HUES48 (cell line): ENCODE measurements around the gene NTSR2.

Source experiments
- H3K27ac ChIP-seq: one replicate; pipeline ENCODE4 v1.7.0; 2013; ENCODE audit warnings: low read depth, low read length, inconsistent platforms
- H3K27me3 ChIP-seq: 2 replicates; pipeline ENCODE4 v1.6.1; 2013; ENCODE audit warnings: mild to moderate bottlenecking, low read length; ENCODE audit not compliant: control insufficient read depth, insufficient read depth
- H3K36me3 ChIP-seq: 2 replicates; pipeline ENCODE4 v1.6.1; 2013; ENCODE audit warnings: low read length; ENCODE audit not compliant: control insufficient read depth, insufficient read depth
- H3K4me1 ChIP-seq: 2 replicates; pipeline ENCODE4 v1.6.1; 2013; ENCODE audit warnings: mild to moderate bottlenecking, low read length; ENCODE audit not compliant: control insufficient read depth, insufficient read depth
- H3K4me3 ChIP-seq: 2 replicates; pipeline ENCODE4 v1.5.1; 2013; ENCODE audit warnings: mild to moderate bottlenecking, low read depth, low read length
- H3K9ac ChIP-seq: 2 replicates; pipeline ENCODE4 v1.6.1; 2013; ENCODE audit warnings: mild to moderate bottlenecking, low read depth, low read length, moderate library complexity
- H3K9me3 ChIP-seq: 2 replicates; pipeline ENCODE4 v1.6.1; 2013; ENCODE audit warnings: low read length; ENCODE audit not compliant: control insufficient read depth, insufficient read depth

NTSR2 gene

GRCh38 chr2:11652553-11652952 is 17.4 kb downstream of the NTSR2 start:
- no peak overlapping the region for H3K9ac ChIP-seq
- H3K9me3 ChIP-seq, result no peaks in the 10 kb centered on the region
- no peaks in the 10 kb centered on the region for H3K36me3 ChIP-seq
- no peak overlapping the region for H3K4me3 ChIP-seq
- no peaks in the 10 kb centered on the region; the same call in 1 of the 2 replicates for H3K27me3 ChIP-seq
- no peak overlapping the region for H3K27ac ChIP-seq
- H3K4me1 ChIP-seq, result no peaks in the 10 kb centered on the region

GRCh38 chr2:11651856-11652548 is 18.0 kb downstream of the NTSR2 start:
- Histone ChIP-seq H3K9ac (no peak overlapping the region), H3K9me3 (no peaks in the 10 kb centered on the region), H3K4me3 (no peak overlapping the region), H3K27ac (no peak overlapping the region), H3K36me3 (no peaks in the 10 kb centered on the region), H3K27me3 (no peaks in the 10 kb centered on the region; the same call in 1 of the 2 replicates), H3K4me1 (no peaks in the 10 kb centered on the region)

- H3K4me1 ChIP-seq, result no peaks in the 10 kb centered on the region
- no peaks in the 10 kb centered on the region; the same call in 1 of the 2 replicates for H3K27me3 ChIP-seq
- no peaks in the 10 kb centered on the region for H3K36me3 ChIP-seq
- H3K27ac ChIP-seq, result no peak overlapping the region
- H3K9me3 ChIP-seq, result no peaks in the 10 kb centered on the region
- H3K9ac ChIP-seq, result no peak overlapping the region
- no peak overlapping the region for H3K4me3 ChIP-seq
Observed at GRCh38 chr2:11649093-11649492, 20.9 kb downstream of the NTSR2 start.

- H3K27me3 ChIP-seq, result no peaks in the 10 kb centered on the region; the same call in 1 of the 2 replicates
- no peak overlapping the region for H3K9ac ChIP-seq
- no peaks in the 10 kb centered on the region for H3K36me3 ChIP-seq
- no peaks in the 10 kb centered on the region for H3K4me1 ChIP-seq
- no peak overlapping the region for H3K27ac ChIP-seq
- H3K4me3 ChIP-seq, result no peak overlapping the region
- H3K9me3 ChIP-seq, result no peaks in the 10 kb centered on the region
Observed at GRCh38 chr2:11647834-11648600, 22.0 kb downstream of the NTSR2 start.

GRCh38 chr2:11646530-11646929 is 23.5 kb downstream of the NTSR2 start:
- Histone ChIP-seq H3K9ac (no peak overlapping the region), H3K4me3 (no peak overlapping the region), H3K9me3 (no peaks in the 10 kb centered on the region), H3K27ac (no peak overlapping the region), H3K4me1 (no peaks in the 10 kb centered on the region), H3K36me3 (no peaks in the 10 kb centered on the region), H3K27me3 (no peaks in the 10 kb centered on the region)

- no peak overlapping the region for H3K27ac ChIP-seq
- peaks cover 14% of the 10 kb centered on the region; the same call in 1 of the 2 replicates for H3K36me3 ChIP-seq
- H3K27me3 ChIP-seq, result no peaks in the 10 kb centered on the region
- H3K9me3 ChIP-seq, result no peaks in the 10 kb centered on the region
- no peak overlapping the region for H3K4me3 ChIP-seq
- no peak overlapping the region for H3K9ac ChIP-seq
- H3K4me1 ChIP-seq, result no peaks in the 10 kb centered on the region
Observed at GRCh38 chr2:11644293-11644692, 25.7 kb downstream of the NTSR2 start.

GRCh38 chr2:11642972-11643371 is 27.0 kb downstream of the NTSR2 start:
- H3K27ac ChIP-seq, result no peak overlapping the region
- peaks cover 21% of the 10 kb centered on the region; the same call in 1 of the 2 replicates for H3K36me3 ChIP-seq

GRCh38 chr2:11640132-11640531 is 29.9 kb downstream of the NTSR2 start:
- H3K27me3 ChIP-seq, result no peaks in the 10 kb centered on the region

More at GRCh38 chr2:11642972-11643371, 27.0 kb downstream of the NTSR2 start:
- H3K27me3 ChIP-seq, result no peaks in the 10 kb centered on the region
- no peak overlapping the region for H3K4me3 ChIP-seq
- H3K9ac ChIP-seq, result no peak overlapping the region
- no peaks in the 10 kb centered on the region for H3K4me1 ChIP-seq
- no peaks in the 10 kb centered on the region for H3K9me3 ChIP-seq

GRCh38 chr2:11639503-11639902 is 30.5 kb downstream of the NTSR2 start:
- Histone ChIP-seq H3K9ac (no peak overlapping the region), H3K4me1 (no peaks in the 10 kb centered on the region), H3K36me3 (peaks cover 32% of the 10 kb centered on the region), H3K27ac (no peak overlapping the region), H3K4me3 (no peak overlapping the region), H3K9me3 (no peaks in the 10 kb centered on the region), H3K27me3 (no peaks in the 10 kb centered on the region)

More at GRCh38 chr2:11640132-11640531, 29.9 kb downstream of the NTSR2 start:
- H3K9me3 ChIP-seq, result no peaks in the 10 kb centered on the region
- peaks cover 26% of the 10 kb centered on the region for H3K36me3 ChIP-seq
- no peaks in the 10 kb centered on the region for H3K4me1 ChIP-seq
- no peak overlapping the region for H3K27ac ChIP-seq
- H3K9ac ChIP-seq, result no peak overlapping the region
- H3K4me3 ChIP-seq, result no peak overlapping the region

- H3K4me3 ChIP-seq, result no peak overlapping the region
- H3K9ac ChIP-seq, result no peak overlapping the region
- H3K9me3 ChIP-seq, result no peaks in the 10 kb centered on the region
- no peak overlapping the region for H3K27ac ChIP-seq
- H3K4me1 ChIP-seq, result no peaks in the 10 kb centered on the region
- no peaks in the 10 kb centered on the region for H3K27me3 ChIP-seq
- peaks cover 44% of the 10 kb centered on the region for H3K36me3 ChIP-seq
Observed at GRCh38 chr2:11637546-11637945, 32.4 kb downstream of the NTSR2 start.
